Dendritic cell treated with granulocyte-macrophage colony-stimulating factor and Interleukin-4, amounts not matched to agents 40 ng/mL and 50 ng/mL, for 4 days (primary cell): ENCODE data around the gene MNDA.
"Not testable (repeated sequence)": the region's sequence is repeated elsewhere in the genome, so short reads cannot be mapped to it uniquely, and the experiment has no call there.

Source experiments
- H3K27ac Mint-ChIP-seq: one replicate; pipeline ENCODE4 v1.8.0; 2022; ENCODE audit warnings: mild to moderate bottlenecking, mixed read lengths
- H3K27me3 Mint-ChIP-seq: one replicate; pipeline ENCODE4 v1.8.0; 2022; ENCODE audit warnings: mild to moderate bottlenecking, mixed read lengths
- H3K36me3 Mint-ChIP-seq: one replicate; pipeline ENCODE4 v1.8.0; 2022; ENCODE audit warnings: low read depth, mixed read lengths
- H3K4me1 Mint-ChIP-seq: one replicate; pipeline ENCODE4 v1.8.0; 2022; ENCODE audit warnings: low read depth, mixed read lengths
- H3K4me3 Mint-ChIP-seq: one replicate; pipeline ENCODE4 v1.8.0; 2022; ENCODE audit warnings: mild to moderate bottlenecking, moderate library complexity, mixed read lengths
- H3K9me3 Mint-ChIP-seq: one replicate; pipeline ENCODE4 v1.8.0; 2022; ENCODE audit warnings: mixed read lengths
- intact Hi-C: fragments of 100-400 bp; cut with micrococcal nuclease; formaldehyde crosslinking; loops from one replicate; pipeline ENCODE4 v1.15.0; 2022

The MNDA gene

DNA sequence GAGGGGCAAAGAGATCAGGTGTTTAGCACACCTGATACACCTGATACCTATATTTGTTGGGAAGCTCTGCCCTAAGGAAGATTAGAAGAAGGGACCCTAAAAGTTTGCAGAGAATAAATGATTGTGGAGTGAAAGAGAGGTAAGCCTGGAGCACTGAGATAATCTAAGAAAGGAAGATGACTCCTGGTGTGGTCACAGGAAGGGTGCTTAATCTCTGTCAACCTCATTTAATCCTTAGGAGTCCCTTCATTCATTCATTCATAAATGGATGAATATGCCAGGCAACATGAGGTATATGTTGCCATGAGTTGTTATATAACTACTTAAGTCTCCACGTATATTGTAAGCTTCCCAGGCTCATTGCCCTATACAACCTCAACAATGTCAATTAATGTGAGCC lies 16.2 kb upstream of the MNDA start:
- intact Hi-C loops = loop anchor here (10.0 kb wide), 1 partner anchor 260 kb away; the partner anchor contains the start of gene AIM2
- Mint-ChIP-seq H3K27me3 (no peaks in the 10 kb centered on the region), H3K36me3 (no peaks in the 10 kb centered on the region), H3K4me1 (peaks cover 68% of the 10 kb centered on the region), H3K27ac (no peak overlapping the region), H3K9me3 (no peaks in the 10 kb centered on the region), H3K4me3 (no peak overlapping the region)

DNA sequence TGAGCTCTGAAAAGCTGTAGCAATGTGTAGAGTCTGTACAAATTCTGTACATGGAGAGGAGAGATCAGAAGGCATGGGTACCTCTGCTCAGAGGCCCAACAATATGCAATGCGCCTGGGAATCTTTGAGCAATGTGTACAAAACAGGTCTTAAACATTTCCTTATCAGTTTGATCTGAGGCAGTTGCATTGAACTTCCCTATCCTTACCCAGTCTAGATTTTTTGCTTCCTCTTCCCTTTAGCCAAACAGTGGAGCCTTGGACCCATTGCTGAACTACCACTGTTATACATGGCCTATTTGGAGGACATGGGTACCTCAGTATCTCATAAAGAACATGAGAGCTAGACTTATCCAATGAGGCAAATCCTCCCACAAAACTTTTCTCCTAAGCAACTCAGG lies 12.6 kb upstream of the MNDA start:
- no peaks in the 10 kb centered on the region for H3K27me3 Mint-ChIP-seq
- no peaks in the 10 kb centered on the region for H3K36me3 Mint-ChIP-seq
- no peak overlapping the region for H3K4me3 Mint-ChIP-seq
- H3K4me1 Mint-ChIP-seq = peaks cover 53% of the 10 kb centered on the region
- peak overlapping the region; percentile 82 for H3K27ac Mint-ChIP-seq
- no peaks in the 10 kb centered on the region for H3K9me3 Mint-ChIP-seq
- intact Hi-C loops = loop anchor here (10.0 kb wide), 1 partner anchor 256 kb away; the partner anchor contains the start of gene AIM2

DNA sequence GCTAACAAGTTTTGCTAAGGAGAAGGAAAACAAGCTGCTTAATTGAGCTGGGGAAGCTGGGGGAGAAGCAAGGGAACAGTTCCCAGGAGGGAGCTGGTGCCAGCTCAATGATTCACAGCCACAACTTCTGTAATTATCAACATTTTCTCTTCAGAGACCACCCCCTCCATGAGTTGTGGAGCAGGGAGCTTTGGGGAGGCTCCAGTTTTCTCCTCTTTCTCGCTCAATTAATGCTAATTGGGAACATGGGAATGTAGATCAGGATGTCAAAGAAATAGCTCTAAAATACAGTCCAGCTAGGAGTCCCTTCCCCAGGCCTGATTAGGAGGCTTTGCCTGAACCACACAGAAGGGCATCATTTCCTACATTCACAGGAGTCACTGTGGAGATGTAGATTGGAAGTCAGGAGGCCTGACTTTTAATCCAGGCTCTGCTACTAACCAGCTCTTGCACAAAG lies 12.1 kb upstream of the MNDA start:
- Mint-ChIP-seq H3K9me3 (no peaks in the 10 kb centered on the region), H3K27me3 (no peaks in the 10 kb centered on the region), H3K4me3 (no peak overlapping the region), H3K27ac (peak overlapping the region; percentile 82), H3K4me1 (peaks cover 53% of the 10 kb centered on the region), H3K36me3 (no peaks in the 10 kb centered on the region)
- intact Hi-C loops = loop anchor here (10.0 kb wide), 1 partner anchor 256 kb away; the partner anchor contains the start of gene AIM2

DNA sequence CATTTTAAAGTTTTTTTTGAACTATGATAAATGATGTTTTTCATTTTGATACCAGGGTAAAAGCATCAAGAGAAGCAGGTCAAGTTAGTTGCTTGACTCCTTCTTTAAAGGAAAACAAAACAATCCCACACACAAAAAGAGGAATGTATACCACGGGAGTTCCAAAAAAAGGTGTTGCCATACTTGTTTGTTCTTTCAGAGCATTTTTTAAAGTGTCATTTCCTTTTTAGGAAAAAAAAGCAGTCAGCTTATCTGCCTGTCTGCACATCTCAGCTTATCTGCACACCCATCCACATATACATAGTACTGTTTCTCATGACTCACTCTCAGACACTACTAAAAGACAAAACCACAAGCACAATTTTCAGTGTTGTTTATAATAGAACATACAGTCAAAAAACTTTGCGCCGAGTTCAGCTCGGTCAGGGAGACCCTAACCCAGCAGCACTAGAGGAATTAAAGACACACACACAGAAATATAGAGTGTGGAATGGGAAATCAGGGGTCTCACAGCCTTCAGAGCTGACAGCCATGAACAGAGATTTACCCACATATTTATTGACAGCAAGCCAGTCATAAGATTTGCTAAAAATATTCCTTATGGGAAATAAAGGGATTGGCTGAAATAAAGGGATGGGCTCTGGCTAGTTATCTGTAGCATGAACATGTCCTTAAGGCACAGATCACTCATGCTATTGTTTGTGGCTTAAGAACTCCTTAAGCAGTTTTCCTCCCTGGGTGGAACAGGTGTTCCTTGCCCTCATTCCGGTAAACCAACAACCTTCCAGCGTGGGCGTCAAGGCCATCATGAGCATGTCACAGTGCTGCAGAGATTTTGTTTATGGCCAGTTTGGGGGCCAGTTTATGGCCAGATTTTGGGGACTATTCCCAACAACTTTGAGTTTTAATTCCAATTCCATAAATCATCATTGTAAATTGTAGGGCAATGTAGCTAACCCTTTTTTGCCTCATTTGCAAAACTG lies 11.4 kb upstream of the MNDA start:
- Mint-ChIP-seq H3K36me3 (no peaks in the 10 kb centered on the region), H3K4me1 (peaks cover 52% of the 10 kb centered on the region), H3K27me3 (no peaks in the 10 kb centered on the region), H3K9me3 (no peaks in the 10 kb centered on the region), H3K27ac (peak overlapping the region; percentile 82), H3K4me3 (no peak overlapping the region)
- intact Hi-C loops = loop anchor here (10.0 kb wide), 1 partner anchor 255 kb away; the partner anchor contains the start of gene AIM2

DNA sequence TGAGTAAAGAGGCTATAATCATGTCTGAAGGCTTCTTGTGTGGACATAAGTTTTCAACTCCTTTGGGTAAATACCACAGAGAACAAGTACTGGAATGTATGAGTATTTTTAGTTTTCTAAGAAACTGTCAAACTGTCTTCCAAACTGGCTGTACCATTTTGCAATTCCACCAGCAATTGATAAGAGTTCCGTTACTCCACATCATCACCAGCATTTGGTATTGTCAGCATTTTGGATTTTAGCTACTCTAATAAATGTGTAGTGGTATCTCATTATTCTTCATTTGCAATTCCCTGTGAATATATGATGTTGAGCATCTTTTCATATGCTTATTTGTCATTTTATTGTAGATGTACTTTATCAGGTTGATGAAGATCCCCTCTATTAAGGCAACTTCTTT lies 9.4 kb upstream of the MNDA start:
- H3K4me3 Mint-ChIP-seq = no peak overlapping the region
- no peak overlapping the region for H3K27ac Mint-ChIP-seq
- intact Hi-C loops = no loop called here
- H3K4me1 Mint-ChIP-seq = peaks cover 49% of the 10 kb centered on the region
- no peaks in the 10 kb centered on the region for H3K9me3 Mint-ChIP-seq
- H3K36me3 Mint-ChIP-seq = no peaks in the 10 kb centered on the region
- no peaks in the 10 kb centered on the region for H3K27me3 Mint-ChIP-seq

DNA sequence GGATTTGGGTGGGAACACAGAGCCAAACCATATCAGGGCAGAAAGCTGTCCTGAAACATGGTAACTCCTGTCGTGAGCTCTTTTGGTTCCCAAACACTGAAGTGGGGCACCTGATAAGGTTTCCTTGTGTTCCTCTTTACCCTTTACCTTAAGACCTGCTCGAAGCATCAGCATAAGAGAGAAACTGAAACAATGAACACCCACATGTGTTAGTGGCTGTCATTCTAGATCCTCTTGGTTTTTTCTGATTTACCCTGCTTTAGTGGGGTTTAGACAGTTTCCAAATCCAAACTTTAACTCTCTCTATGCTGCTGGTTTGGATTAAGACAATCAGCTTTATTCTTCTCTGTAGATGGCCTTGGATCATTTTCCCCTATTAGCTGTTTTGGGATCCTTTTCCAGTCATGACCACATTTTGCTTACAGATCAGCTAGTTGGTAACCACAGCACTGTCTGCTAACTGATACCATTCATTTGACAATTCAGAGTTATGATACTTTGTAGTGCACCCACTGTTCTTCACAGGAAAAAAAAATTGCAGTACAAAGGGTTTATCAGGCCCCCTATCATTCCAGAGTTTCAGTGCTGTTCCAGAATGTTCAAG lies 975 bp upstream of the MNDA start:
- intact Hi-C loops = loop anchor here (5.0 to 10.0 kb wide), 2 partner anchors 175 to 178 kb away; partner anchors contain the start of gene IFI16
- peak overlapping the region; percentile 83 for H3K27ac Mint-ChIP-seq
- peaks cover 26% of the 10 kb centered on the region for H3K36me3 Mint-ChIP-seq
- H3K9me3 Mint-ChIP-seq = peaks cover 27% of the 10 kb centered on the region
- H3K4me3 Mint-ChIP-seq = peak overlapping the region; percentile 20
- H3K4me1 Mint-ChIP-seq = peaks cover 35% of the 10 kb centered on the region
- no peaks in the 10 kb centered on the region for H3K27me3 Mint-ChIP-seq

DNA sequence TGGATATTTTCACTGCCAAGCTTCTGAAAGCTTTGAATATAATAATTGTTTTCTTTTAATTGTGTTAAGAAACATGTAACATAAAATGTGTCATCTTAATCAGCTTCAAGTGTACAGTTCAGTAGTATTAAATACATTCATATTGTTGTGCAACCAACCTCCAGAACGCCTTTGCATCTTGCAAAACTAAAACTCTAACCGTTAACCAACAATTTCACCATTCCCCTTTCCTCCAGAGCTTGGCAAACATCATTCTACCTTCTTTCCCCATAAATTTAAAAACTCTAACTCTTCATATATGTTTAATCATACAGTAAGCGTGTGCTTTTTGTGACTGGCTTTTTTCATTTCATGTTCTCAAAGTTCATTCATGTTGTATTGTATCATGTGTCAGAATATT lies 2.1 kb downstream of the MNDA start:
- no peaks in the 10 kb centered on the region for H3K27me3 Mint-ChIP-seq
- peaks cover 14% of the 10 kb centered on the region for H3K9me3 Mint-ChIP-seq
- intact Hi-C loops = loop anchor here (5.0 to 10.0 kb wide), 2 partner anchors 172 to 181 kb away; partner anchors contain the start of gene IFI16
- peak overlapping the region; percentile 86 for H3K27ac Mint-ChIP-seq
- peaks cover 21% of the 10 kb centered on the region for H3K36me3 Mint-ChIP-seq
- peaks cover 51% of the 10 kb centered on the region for H3K4me1 Mint-ChIP-seq
- peak overlapping the region; percentile 75 for H3K4me3 Mint-ChIP-seq

DNA sequence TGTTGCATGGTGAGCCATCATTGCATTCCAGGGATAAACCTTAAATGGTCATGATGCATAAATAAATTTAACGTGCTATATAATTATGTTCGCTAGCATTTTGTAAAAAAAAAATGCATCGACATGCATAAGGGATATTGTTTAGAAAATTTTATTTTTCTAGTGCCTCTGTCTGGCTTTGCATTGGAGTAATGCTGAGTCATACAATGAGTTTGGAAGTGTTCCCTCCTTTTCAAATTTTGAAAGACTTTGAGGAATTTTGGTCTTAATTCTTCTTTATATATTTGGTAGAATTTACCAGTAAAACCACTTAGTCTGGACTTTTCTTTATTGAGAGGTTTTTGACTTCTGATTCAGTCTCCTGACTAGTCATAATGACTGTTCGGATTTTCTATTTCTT lies 4.9 kb downstream of the MNDA start:
- Mint-ChIP-seq H3K9me3 (no peaks in the 10 kb centered on the region), H3K27ac (peak overlapping the region; percentile 86), H3K4me3 (peak overlapping the region; percentile 50), H3K36me3 (peaks cover 29% of the 10 kb centered on the region), H3K27me3 (no peaks in the 10 kb centered on the region), H3K4me1 (peaks cover 55% of the 10 kb centered on the region)
- intact Hi-C loops = loop anchor here (5.0 to 10.0 kb wide), 2 partner anchors 34 to 169 kb away; partner anchors contain the start of gene IFI16

DNA sequence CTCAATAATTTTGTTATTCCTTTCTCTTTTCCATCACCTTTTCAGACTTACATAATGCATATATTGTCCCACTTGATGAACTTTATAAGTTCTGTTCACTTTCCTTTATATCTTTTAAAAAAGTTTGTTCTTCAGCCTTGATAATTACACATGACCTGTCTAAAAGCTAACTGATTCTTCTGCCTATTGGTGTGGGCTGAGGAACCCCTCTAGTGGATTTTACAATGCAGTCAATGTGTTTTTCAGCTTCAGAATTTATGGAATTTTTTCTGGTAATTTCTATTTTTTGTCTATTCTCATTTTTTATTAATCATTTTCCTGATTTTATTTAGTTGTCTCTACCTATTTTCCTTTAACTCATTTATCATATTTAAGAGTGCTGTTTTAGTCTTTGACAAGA lies 7.5 kb downstream of the MNDA start:
- no peaks in the 10 kb centered on the region for H3K9me3 Mint-ChIP-seq
- H3K27me3 Mint-ChIP-seq = no peaks in the 10 kb centered on the region
- H3K36me3 Mint-ChIP-seq = peaks cover 49% of the 10 kb centered on the region
- peaks cover 58% of the 10 kb centered on the region for H3K4me1 Mint-ChIP-seq
- intact Hi-C loops = loop anchor here (5.0 to 10.0 kb wide), 2 partner anchors 36 to 166 kb away; partner anchors contain the start of gene IFI16
- H3K4me3 Mint-ChIP-seq = no peak overlapping the region
- peak overlapping the region; percentile 66 for H3K27ac Mint-ChIP-seq

DNA sequence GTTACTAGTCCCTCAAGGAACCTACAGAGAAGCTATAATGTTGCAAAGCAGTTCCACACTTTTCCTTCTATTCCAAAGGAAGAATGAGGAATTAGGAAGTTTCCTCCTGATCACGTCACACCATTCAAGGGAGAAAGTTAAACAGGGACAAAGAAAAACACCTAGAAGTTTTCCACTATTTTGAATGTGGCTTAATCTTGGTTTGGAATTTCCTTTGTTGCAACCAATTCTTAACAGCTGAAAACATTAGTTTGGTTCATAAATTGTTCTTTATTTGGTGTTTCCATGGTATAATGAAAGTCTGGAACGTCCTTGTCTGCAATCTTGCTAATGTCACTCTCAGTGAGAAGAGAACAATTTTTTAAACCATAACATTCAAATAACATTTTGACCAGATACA lies 8.4 kb downstream of the MNDA start:
- intact Hi-C loops = loop anchor here (5.0 to 10.0 kb wide), 2 partner anchors 37 to 165 kb away; partner anchors contain the start of gene IFI16
- no peak overlapping the region for H3K4me3 Mint-ChIP-seq
- H3K4me1 Mint-ChIP-seq = peaks cover 53% of the 10 kb centered on the region
- no peaks in the 10 kb centered on the region for H3K27me3 Mint-ChIP-seq
- H3K27ac Mint-ChIP-seq = peak overlapping the region; percentile 66
- H3K36me3 Mint-ChIP-seq = peaks cover 58% of the 10 kb centered on the region
- no peaks in the 10 kb centered on the region for H3K9me3 Mint-ChIP-seq

DNA sequence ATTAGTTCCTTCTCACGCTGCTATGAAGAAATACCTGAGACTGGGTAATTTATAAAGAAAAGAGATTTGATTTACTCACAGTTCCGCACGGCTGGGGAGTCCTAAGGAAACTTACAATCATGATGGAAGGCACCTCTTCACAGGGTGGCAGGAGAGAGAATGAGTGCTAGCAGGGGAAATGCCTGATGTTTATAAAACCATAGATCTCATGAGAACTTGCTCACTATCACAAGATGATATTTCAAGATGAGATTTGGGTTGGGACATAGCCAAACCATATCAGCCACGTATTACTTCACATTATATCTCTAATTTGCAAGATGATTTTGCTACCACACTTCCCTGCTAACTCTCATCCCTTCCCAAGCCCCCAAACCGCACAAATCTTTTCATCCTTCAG lies 9.1 kb downstream of the MNDA start:
- Mint-ChIP-seq H3K27ac (peak overlapping the region; percentile 66), H3K36me3 (peaks cover 64% of the 10 kb centered on the region), H3K4me3 (no peak overlapping the region)

DNA sequence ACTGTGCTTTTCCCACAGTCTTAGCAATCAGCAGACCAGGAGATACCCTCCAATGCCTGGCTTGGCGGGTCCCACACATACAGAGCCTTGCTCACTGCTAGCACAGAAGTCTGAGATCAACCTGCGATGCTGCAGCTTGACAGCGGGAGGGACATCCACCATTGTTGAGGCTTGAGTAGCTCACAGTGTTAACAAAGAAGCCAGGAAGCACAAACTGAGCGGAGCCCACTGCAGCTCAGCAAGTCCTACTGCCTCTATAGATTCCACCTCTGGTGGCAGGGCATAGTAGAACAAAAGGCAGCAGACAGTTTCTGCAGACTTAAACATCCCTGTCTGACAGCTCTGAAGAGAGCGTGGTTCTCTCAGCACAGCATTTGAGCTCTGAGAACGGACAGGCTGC lies 33.4 kb downstream of the MNDA start:
- no peaks in the 10 kb centered on the region for H3K36me3 Mint-ChIP-seq
- H3K27ac Mint-ChIP-seq = no peak overlapping the region
- H3K4me1 Mint-ChIP-seq = no peaks in the 10 kb centered on the region
- intact Hi-C loops = no loop called here
- H3K9me3 Mint-ChIP-seq = peaks cover 26% of the 10 kb centered on the region
- peaks cover 3% of the 10 kb centered on the region for H3K27me3 Mint-ChIP-seq
- no peak overlapping the region for H3K4me3 Mint-ChIP-seq

More for the DNA sequence above, 9.1 kb downstream of the MNDA start:
- intact Hi-C loops = no loop called here
- H3K27me3 Mint-ChIP-seq = no peaks in the 10 kb centered on the region
- H3K4me1 Mint-ChIP-seq = peaks cover 53% of the 10 kb centered on the region
- no peaks in the 10 kb centered on the region for H3K9me3 Mint-ChIP-seq

DNA sequence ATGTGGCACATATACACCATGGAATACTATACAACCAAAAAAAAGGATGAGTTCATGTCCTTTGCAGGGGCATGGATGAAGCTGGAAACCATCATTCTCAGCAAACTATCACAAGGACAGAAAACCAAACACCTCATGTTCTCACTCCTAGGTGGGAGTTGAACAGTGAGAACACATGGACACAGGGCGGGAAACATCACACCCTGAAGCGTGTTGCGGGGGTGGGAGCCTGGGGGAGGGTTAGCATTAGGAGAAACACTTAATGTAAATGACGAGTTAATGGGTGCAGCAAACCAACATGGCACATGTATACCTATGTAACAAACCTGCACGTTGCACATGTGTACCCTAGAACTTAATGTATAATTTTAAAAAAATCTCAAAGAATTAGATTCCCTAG lies 39.3 kb downstream of the MNDA start:
- H3K27ac Mint-ChIP-seq, H3K27me3 Mint-ChIP-seq, H3K9me3 Mint-ChIP-seq, H3K36me3 Mint-ChIP-seq, intact Hi-C loops, H3K4me1 Mint-ChIP-seq, H3K4me3 Mint-ChIP-seq: not testable (repeated sequence)

DNA sequence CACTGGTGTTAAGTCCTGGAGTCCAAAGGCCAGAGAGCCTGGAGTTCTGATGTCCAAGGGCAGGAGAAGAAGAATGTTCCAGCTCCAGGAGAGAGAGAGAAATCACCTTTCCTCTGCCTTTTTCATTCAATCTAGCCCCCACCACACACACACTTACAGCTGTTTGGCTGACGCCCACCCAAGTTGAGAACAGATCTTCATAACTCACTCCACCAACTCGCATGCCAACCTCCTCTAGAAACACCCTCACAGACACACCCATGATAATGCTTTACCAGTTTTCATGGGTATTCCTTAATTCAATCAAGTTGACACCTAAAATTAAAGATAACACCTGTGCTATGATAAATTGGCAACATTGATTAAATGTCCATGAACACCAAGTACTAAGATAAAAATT lies 42.0 kb downstream of the MNDA start:
- H3K4me1 Mint-ChIP-seq = no peaks in the 10 kb centered on the region
- intact Hi-C loops = no loop called here
- H3K36me3 Mint-ChIP-seq = no peaks in the 10 kb centered on the region
- H3K9me3 Mint-ChIP-seq = no peaks in the 10 kb centered on the region
- H3K4me3 Mint-ChIP-seq = no peak overlapping the region
- H3K27ac Mint-ChIP-seq = no peak overlapping the region
- H3K27me3 Mint-ChIP-seq = no peaks in the 10 kb centered on the region
